Erythroblast (primary cell): ENCODE results near the gene NPM1.

Experiments
- GATA1 ChIP-seq: IDR thresholded peaks from 2 replicates; pipeline ENCODE4 v1.6.1; 2011; ENCODE audit warnings: low read depth, mild to moderate bottlenecking, control low read depth, low read length, moderate library complexity
- POLR2A ChIP-seq: IDR thresholded peaks from 2 replicates; pipeline ENCODE4 v1.6.1; 2011; ENCODE audit warnings: mild to moderate bottlenecking, low read length

- TF ChIP-seq POLR2A: no peak
- no peak for TF ChIP-seq GATA1
These were observed 7.7 kb upstream of the NPM1 start for GRCh38 chr5:171379961-171380360.
